Activated T-cell treated with anti-CD3 and anti-CD28 coated beads, Interleukin-2, amount 50 U/mL, for 4 hours (primary cell): ENCODE results near the gene RCAN3. TPM values are rescaled to one million over a fixed set of nuclear protein-coding genes. Genes with fewer than 3 reads are reported as not detected.

Experiments used
- ATAC-seq, 2 donors: fragments of 200-7000 bp; cut with Tn5 transposase; one replicate each; pipeline ENCODE4 v1.10.0; 2021
- DNase-seq: peaks from one replicate; pipeline ENCODE4 v3.0.0-alpha.2; 2020
- H3K27me3 Mint-ChIP-seq: one replicate; pipeline ENCODE4 v1.8.0; 2021; ENCODE audit warnings: low read depth, mixed read lengths
- H3K36me3 Mint-ChIP-seq: one replicate; pipeline ENCODE4 v1.8.0; 2022; ENCODE audit warnings: mixed read lengths; ENCODE audit not compliant: insufficient read depth
- H3K4me1 Mint-ChIP-seq: one replicate; pipeline ENCODE4 v1.8.0; 2021; ENCODE audit warnings: low read depth, mixed read lengths
- H3K4me3 Mint-ChIP-seq: one replicate; pipeline ENCODE4 v1.8.0; 2021; ENCODE audit warnings: mild to moderate bottlenecking, moderate library complexity, mixed read lengths
- H3K9me3 Mint-ChIP-seq: one replicate; pipeline ENCODE4 v1.8.0; 2021; ENCODE audit warnings: mixed read lengths
- total RNA-seq, 3 donors: library from RNA; stranded (reverse); gene quantifications; one replicate each; pipeline ENCODE4 v1.2.1, GENCODE V29; 2021

RCAN3 gene
- total RNA-seq, 3 donors from 2014 or later, result 45.0 to 51.7 (median 47.4) TPM

DNA sequence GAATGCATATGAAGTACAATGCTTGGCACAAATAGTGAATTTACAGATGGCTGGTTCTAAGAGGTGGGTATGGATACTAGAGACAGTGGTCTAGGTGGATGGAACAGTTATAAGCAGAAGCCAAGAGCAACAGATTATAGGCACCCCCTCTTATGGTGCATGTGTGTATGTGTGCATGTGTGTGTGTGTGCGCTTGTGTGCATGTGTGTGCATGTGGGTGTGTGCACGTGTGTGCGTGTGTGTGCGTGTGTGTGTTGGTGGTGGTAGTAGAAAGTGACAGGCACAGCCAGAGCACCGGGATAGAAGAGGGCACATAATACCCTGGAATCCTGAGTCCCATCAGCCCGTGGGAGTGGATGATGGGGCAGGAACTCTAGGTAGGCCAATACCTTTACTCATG is 54.6 kb downstream of the RCAN3 start:
- Mint-ChIP-seq H3K4me1 (peaks cover 14% of the 10 kb centered on the region), H3K9me3 (no peaks in the 10 kb centered on the region), H3K4me3 (no peak overlapping the region), H3K36me3 (no peaks in the 10 kb centered on the region), H3K27me3 (peaks cover 18% of the 10 kb centered on the region)
- no peak for DNase-seq
- ATAC-seq, result no peak

DNA sequence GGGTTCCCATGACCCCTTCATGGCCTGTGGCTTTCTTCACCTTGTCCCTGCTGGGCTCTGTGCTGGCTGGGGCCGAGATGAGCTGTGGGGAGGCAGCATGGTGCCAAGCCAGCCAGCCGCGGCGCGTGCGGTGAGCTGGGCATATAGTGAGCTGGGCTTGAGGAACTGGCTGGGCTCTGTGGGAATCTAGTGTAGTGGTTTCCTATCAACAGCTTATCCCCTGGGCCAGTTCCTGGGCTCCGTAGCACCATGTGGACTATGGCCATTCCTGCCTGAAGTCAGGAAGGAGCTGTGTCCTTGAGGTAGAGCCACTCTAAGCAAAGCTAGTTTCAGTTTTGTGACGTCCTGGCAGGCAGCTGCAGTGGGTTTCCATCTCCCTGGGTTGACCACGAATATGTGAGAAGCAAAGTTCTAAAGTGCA is 55.1 kb downstream of the RCAN3 start:
- Mint-ChIP-seq H3K27me3 (peaks cover 18% of the 10 kb centered on the region), H3K4me3 (no peak overlapping the region), H3K36me3 (no peaks in the 10 kb centered on the region), H3K4me1 (peaks cover 14% of the 10 kb centered on the region), H3K9me3 (no peaks in the 10 kb centered on the region)
- ATAC-seq (no peak), DNase-seq (no peak)

DNA sequence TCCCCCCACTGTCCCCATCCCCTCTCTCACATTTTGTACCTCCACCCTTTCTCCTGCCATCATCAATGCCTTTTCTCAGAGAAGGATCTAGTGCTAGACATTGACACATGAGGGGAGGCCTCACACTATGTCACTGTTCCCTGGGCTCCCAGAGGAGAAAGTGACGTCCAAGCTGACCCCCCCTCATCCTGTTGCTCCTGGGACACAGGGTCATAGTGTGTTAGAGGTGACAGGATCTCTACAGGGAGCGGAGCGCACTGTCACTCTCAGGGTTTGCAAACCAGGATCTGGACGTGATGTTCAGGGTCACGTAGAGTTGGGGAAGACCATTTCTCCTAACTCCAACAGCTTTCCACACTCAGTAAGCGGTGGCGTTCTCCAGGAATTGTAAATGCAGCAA is 55.8 kb downstream of the RCAN3 start:
- DNase-seq (no peak), ATAC-seq (no peak)
- H3K4me3 Mint-ChIP-seq, result no peak overlapping the region
- H3K9me3 Mint-ChIP-seq, result no peaks in the 10 kb centered on the region
- H3K27me3 Mint-ChIP-seq, result peaks cover 18% of the 10 kb centered on the region
- H3K36me3 Mint-ChIP-seq, result no peaks in the 10 kb centered on the region
- peaks cover 15% of the 10 kb centered on the region for H3K4me1 Mint-ChIP-seq

DNA sequence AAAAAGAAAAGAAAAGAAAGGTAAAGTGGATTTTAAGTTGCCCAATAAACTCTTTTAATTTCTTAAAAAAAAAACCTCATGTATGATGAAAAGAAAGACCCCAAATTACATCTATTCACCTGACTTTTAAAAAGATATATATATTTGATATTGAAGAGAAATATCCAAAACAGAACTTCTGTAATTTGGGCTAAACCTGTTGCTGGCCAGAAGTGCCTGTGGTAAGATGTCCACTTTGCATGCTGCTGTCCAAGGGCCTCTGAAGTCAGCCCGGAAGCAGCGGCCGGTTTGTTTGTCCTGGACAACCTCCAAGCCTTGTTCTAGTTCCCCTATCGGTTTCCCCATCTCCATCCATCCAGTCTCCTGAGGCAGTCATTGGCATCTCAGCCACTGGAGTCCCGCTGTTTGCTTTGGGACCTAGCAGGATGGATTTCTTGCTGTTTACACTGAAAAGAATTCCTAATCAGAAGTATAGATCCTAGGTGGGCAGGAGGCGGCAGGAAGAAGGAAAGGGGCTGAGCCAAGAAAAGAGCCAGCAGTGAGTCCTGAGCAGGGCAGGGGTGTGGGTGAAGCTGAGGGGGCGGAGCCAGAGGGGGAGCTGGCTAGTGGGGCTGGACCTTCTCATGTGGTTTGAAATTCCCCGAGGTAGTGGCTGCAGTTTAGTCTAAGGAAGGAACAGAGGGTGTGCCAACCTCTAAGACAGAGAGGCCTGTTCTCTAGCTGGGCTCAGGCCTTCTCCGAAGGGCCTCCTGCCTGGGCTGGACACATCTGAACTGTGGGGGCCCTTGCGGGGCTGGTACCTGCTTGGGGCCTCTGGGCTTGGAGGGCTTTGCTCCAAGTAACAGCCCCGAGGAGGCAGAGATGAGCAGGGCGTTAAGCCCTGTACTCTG is 56.5 kb downstream of the RCAN3 start:
- peaks cover 18% of the 10 kb centered on the region for H3K27me3 Mint-ChIP-seq
- no peaks in the 10 kb centered on the region for H3K9me3 Mint-ChIP-seq
- DNase-seq, result no peak
- H3K4me1 Mint-ChIP-seq, result peaks cover 15% of the 10 kb centered on the region
- no peak for ATAC-seq
- no peak overlapping the region for H3K4me3 Mint-ChIP-seq
- H3K36me3 Mint-ChIP-seq, result no peaks in the 10 kb centered on the region

DNA sequence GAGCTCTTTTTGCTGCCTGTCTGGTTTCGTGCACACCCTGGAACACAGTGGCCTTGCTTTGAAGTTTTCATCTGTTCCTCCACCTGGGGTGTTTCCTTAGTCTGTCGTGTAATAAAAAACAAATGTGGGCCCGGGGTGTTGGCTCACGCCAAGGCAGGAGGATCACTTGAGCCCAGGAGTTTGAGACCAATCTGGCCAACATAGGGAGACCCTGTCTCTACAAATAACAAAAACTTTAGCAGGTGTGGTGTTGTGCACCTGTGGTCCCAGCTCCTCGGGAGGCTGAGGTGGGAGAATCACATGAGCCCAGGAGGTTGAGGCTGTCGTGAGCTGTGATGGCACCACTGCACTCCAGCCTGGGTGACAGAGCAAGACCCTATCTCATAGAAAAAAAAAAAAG is 57.7 kb downstream of the RCAN3 start:
- Mint-ChIP-seq H3K27me3 (peaks cover 18% of the 10 kb centered on the region), H3K9me3 (no peaks in the 10 kb centered on the region), H3K36me3 (no peaks in the 10 kb centered on the region), H3K4me3 (no peak overlapping the region), H3K4me1 (peaks cover 14% of the 10 kb centered on the region)
- DNase-seq (no peak), ATAC-seq (no peak)

DNA sequence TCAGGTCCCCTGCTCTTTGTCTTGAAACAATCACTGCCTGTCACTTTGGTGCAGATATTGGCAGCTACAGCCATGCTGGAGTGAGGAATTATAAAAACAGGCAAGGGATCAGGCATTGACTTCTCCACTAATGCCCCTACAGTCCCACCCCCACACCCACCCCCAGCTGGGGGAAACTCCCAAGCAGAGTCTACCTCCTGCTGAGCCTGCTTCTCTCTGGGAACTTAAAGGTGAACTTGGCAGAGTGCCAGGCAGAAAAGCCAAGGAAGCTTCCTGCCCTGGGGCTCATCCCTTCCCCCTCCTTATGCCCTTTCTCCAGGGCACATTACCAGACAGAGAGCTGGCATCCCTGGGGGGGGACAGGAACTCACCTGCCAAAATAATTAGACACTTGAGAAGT is 60.0 kb downstream of the RCAN3 start:
- H3K9me3 Mint-ChIP-seq, result no peaks in the 10 kb centered on the region
- DNase-seq, result no peak

DNA sequence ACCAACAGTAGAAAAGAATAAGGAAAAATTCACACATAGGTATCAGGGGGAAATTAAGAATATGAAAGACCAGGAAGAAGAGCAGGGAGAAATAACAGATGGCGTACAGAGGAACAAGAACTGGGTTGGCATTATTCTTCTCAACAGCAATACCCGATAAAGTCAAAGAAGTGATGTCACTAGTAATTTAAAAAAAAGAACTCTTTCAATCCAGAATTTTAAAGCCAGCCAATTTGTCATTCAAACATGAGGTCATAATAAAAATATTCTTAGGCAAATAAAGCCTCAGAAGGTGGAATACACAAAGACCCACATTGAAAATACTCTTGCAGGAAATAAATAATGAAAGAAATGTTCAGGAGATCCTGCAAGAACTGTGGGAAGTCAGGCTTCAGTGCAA is 62.1 kb downstream of the RCAN3 start:
- Mint-ChIP-seq H3K9me3 (no peaks in the 10 kb centered on the region), H3K4me3 (no peak overlapping the region), H3K4me1 (peaks cover 4% of the 10 kb centered on the region), H3K36me3 (no peaks in the 10 kb centered on the region), H3K27me3 (peaks cover 4% of the 10 kb centered on the region)
- ATAC-seq (no peak), DNase-seq (no peak)

More for the DNA sequence above, 60.0 kb downstream of the RCAN3 start:
- no peak for ATAC-seq
- no peaks in the 10 kb centered on the region for H3K36me3 Mint-ChIP-seq
- peaks cover 9% of the 10 kb centered on the region for H3K27me3 Mint-ChIP-seq
- no peak overlapping the region for H3K4me3 Mint-ChIP-seq
- peaks cover 2% of the 10 kb centered on the region for H3K4me1 Mint-ChIP-seq

DNA sequence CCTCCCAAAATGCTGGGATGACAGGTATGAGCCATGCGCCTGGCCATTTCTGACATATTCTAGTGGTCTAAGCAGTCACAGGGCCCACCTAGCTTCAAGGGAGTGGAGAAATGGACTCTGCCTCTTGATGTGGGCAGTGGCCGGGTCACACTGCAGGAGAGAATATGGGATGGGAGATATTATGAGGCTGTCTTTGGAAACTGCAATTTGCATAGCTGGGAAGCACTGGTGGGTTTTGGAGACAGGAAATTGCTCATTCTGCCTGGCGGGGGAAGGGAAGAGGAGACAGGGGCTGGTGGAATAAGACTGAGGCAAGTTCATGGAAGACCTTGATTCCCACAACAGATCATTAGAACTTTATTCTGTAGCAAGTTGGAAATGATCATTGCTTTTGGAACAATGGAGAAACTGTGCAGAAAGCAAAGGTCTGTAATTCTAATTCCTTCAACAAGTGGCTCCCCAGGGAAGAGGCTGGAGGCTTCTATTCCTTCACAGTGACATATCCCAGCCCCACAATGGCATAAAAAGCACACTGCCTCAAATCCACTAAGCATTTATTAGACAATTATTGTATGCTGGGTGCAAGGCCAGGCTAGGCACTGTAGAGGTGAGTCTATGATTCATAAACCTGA is 63.7 kb downstream of the RCAN3 start:
- ATAC-seq, result no peak
- Mint-ChIP-seq H3K9me3 (no peaks in the 10 kb centered on the region), H3K4me1 (peaks cover 4% of the 10 kb centered on the region), H3K4me3 (no peak overlapping the region), H3K27me3 (no peaks in the 10 kb centered on the region), H3K36me3 (no peaks in the 10 kb centered on the region)
- no peak for DNase-seq

DNA sequence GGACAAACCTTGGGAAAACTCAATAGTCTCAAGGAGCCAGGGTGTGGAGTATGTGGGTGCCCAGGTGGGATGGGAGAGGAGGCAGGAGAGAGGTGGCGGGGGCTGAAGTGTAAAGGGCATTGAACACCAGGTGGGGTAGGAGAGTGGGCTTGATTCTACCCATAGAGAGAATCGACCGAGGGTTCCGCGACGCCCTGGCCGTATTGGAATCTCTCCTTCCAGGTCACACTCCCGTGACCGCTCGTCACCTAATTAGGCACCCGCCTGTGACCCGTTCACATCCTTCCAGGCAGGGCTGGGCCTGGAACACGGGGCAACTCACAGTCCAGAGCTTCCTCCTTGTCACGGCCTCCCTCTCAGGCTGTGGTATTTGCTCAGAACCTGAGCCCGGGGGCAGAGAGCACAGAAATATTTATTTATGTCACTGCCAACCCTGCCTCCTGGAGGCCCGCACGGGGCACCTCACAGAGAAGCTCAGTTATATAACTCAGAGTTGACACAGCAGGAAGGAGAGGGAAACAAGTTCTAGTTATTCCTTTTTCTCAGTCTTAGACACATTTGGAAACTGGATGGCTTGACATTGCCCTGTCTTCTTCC is 65.3 kb downstream of the RCAN3 start:
- Mint-ChIP-seq H3K36me3 (no peaks in the 10 kb centered on the region), H3K4me1 (peaks cover 2% of the 10 kb centered on the region), H3K4me3 (no peak overlapping the region), H3K27me3 (no peaks in the 10 kb centered on the region), H3K9me3 (no peaks in the 10 kb centered on the region)
- DNase-seq (no peak), ATAC-seq (no peak)

DNA sequence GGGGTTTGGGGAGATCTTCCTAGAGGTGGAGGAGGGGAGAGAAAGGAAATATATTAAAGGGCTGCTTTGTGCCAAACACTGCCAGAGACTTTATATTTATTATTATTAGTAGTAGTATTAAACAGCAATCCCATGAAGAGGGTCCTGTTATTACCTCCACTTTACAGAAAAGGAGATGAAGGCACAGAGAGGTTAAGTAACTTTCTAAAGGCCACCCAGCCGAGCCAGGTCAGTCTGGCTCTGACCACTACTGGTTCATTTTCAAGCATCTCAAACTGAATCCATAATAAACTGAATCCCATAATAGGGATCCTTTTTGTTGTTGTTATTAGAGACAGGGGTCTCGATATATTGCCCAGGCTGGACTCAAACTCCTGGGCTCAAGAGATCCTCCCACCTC is 65.8 kb downstream of the RCAN3 start:
- H3K27me3 Mint-ChIP-seq, result no peaks in the 10 kb centered on the region
- peaks cover 2% of the 10 kb centered on the region for H3K4me1 Mint-ChIP-seq
- no peaks in the 10 kb centered on the region for H3K9me3 Mint-ChIP-seq
- ATAC-seq, result no peak
- no peak for DNase-seq
- H3K4me3 Mint-ChIP-seq, result no peak overlapping the region
- no peaks in the 10 kb centered on the region for H3K36me3 Mint-ChIP-seq

DNA sequence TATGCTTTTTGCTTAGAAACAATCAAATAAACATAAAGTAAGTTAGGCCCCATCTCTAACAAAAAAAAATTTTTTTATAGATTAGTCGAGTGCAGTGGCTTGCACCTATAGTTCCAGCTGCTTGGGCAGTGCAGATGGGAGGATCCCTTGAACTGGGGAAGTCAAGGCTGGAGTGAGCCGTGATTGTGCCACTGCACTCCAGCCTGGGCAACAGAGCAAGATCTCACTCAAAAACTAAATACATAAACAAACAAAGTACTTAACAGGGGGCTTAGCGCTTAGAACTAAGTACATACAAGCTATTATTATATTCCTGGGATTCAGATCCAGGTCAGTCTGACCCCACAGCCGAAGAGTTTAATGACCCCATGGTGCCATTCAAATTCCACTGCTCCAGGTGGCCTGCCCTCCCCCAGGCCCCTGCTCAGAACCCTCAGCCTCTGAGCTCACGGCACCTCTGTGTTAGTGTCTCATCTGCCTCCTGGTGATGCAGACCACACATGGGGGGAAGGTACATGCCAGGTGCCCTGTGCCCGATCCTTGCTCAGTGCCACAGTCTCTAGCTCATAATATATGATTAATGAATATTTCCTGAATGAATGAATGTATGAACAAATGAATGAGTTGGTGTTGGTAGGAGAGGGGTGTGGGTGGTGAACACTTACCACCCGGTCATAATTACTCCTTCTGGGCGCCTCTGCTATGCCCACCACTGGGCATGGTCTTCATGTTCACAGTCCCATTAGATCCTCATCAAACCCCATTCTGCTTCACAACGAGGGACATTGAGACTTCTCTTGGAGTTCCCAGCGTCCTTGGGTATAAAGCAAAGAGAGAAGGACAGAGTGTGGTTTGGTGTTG is 67.9 kb downstream of the RCAN3 start:
- H3K27me3 Mint-ChIP-seq, result no peaks in the 10 kb centered on the region

DNA sequence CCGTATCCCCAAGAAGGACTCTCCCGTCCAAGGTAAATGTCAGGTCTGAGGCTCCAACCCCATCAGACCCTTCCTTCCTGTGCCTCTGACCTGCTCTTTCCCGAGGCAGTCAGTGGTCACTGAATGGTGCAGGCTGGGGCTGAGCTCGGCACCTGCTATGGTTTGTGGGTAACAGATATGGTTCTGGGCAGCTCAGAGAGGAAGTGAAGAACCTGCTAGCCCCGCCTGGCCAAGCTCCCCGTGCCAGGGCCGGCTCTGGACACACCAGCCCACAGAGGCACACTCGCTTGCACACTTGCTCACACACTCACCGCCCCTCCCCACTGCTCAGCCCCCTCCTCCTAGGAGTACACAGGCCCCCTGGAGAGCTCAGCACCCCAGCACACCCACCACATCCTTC is 69.7 kb downstream of the RCAN3 start:
- no peaks in the 10 kb centered on the region for H3K27me3 Mint-ChIP-seq
- H3K4me1 Mint-ChIP-seq, result peaks cover 2% of the 10 kb centered on the region
- no peaks in the 10 kb centered on the region for H3K9me3 Mint-ChIP-seq
- no peak overlapping the region for H3K4me3 Mint-ChIP-seq
- ATAC-seq, result no peak
- no peaks in the 10 kb centered on the region for H3K36me3 Mint-ChIP-seq
- DNase-seq, result no peak

More for the DNA sequence above, 67.9 kb downstream of the RCAN3 start:
- ATAC-seq, result no peak
- H3K4me3 Mint-ChIP-seq, result no peak overlapping the region
- DNase-seq, result no peak
- H3K36me3 Mint-ChIP-seq, result no peaks in the 10 kb centered on the region
- peaks cover 2% of the 10 kb centered on the region for H3K4me1 Mint-ChIP-seq
- no peaks in the 10 kb centered on the region for H3K9me3 Mint-ChIP-seq

DNA sequence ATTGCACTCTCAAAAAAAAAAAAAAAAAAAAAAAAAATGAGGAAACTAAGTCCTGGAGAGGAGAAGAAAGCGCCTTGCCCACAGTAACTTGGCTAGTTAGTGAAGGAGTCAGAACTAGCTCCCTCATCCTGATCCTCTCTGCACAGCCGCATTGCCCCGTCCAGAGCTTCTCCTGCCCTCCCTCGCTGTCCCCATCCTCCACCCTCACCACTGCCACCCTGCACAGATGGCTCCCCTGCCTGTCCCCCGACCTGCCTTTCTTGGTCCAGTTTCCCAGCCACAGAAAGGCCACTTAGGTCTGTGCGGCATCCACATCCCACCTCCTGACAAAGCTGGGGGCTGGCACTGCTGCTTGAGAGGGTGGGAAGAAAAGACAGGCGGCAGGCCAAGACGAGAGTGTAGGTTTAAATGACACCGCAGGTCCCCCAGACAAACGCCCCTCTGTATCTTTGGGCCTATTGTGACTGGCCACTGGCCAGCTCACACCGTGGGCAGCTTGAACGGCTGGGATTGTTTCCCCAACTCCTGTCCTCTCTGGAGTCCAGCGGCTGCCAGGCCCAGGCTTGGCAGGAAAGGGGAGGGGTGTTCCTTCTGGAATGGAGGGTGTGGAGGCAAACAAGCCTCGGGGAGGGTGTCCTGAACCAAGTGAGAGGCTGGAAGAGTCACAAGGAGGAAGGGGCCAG is 73.4 kb downstream of the RCAN3 start:
- Mint-ChIP-seq H3K4me1 (no peaks in the 10 kb centered on the region), H3K36me3 (no peaks in the 10 kb centered on the region), H3K4me3 (no peak overlapping the region), H3K27me3 (no peaks in the 10 kb centered on the region), H3K9me3 (peaks cover 4% of the 10 kb centered on the region)
- ATAC-seq, result no peak
- no peak for DNase-seq

DNA sequence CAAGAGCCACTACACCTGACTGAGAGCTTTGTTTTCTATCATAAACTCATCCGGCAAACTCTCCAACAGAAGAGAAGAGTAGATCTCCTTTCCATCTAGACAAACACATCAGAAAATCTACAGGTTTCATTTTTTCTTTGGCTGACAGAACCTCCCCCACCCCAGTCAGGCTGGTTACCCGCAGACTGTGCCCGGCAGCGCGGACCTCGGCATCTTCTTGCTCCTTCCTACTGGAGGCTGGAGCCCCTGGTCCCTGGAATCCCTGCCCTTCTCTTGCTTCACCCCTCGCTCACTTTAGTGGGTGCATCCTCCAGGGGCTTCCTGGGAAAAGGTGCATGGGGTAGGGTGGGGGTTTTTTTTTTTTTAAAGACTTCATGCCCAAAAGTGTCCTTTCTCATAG is 76.2 kb downstream of the RCAN3 start:
- H3K9me3 Mint-ChIP-seq, result peaks cover 4% of the 10 kb centered on the region
- no peaks in the 10 kb centered on the region for H3K36me3 Mint-ChIP-seq
- DNase-seq (no peak), ATAC-seq (no peak)
- no peaks in the 10 kb centered on the region for H3K27me3 Mint-ChIP-seq
- H3K4me3 Mint-ChIP-seq, result no peak overlapping the region
- H3K4me1 Mint-ChIP-seq, result no peaks in the 10 kb centered on the region
